Myometrial cell (primary cell): Measurements from ENCODE around the gene ADM5. TPM values are rescaled to one million over a fixed set of nuclear protein-coding genes. Genes with fewer than 3 reads are reported as not detected.

ENCODE experiments used
- total RNA-seq: library from RNA; depleted of rRNA; stranded (reverse); fragments of >200 nt; gene quantifications from 2 replicates; pipeline ENCODE4 v1.2.3, GENCODE V29; 2015

The ADM5 gene
- 0.86 and 2.3 TPM in 2 replicates for total RNA-seq

GRCh38 chr19:49689133-49690078 is at the start of gene ADM5:
Gene ADM5, plus strand, starts transcription at chr19:49689594. Its CDS starts 244 bp downstream, at chr19:49689838.

GRCh38 chr19:49640113-49640898 is 49.1 kb upstream of the ADM5 start, which contains the start of gene RRAS:
Gene RRAS, minus strand, starts transcription at chr19:49640143. Its CDS starts 45 bp downstream, at chr19:49640098.

GRCh38 chr19:49641688-49642491 is 47.5 kb upstream of the ADM5 start, which contains the start of gene SCAF1:
Gene SCAF1, plus strand, starts transcription at chr19:49642209. Its CDS starts 2,818 bp downstream, at chr19:49645027.

GRCh38 chr19:49665351-49666119 is 23.9 kb upstream of the ADM5 start, which contains the start of the genes BCL2L12 and IRF3:
Gene BCL2L12, plus strand, starts transcription at chr19:49665933. Its CDS starts 760 bp downstream, at chr19:49666693.
Gene IRF3, minus strand, starts transcription at chr19:49665857. Its CDS starts 1,019 bp downstream, at chr19:49664838.

GRCh38 chr19:49677231-49677900 is 12.0 kb upstream of the ADM5 start, which contains the start of gene PRMT1:
Gene PRMT1, plus strand, starts transcription at chr19:49677271. Its CDS starts 10 bp downstream, at chr19:49677281.

GRCh38 chr19:49690656-49691242 is 1.4 kb downstream of the ADM5 start, which contains the start of gene CPT1C:
Gene CPT1C, plus strand, starts transcription at chr19:49691116. Its CDS starts 1,137 bp downstream, at chr19:49692253.

Other genes with a start within 250 kb of the ADM5 start
- not detected in 2 replicates for gene SLC17A7, start 248.1 kb upstream of the ADM5 start, total RNA-seq
- 93.2 and 112 TPM in 2 replicates for gene PIH1D1, start 237.8 kb upstream of the ADM5 start, total RNA-seq
- gene ALDH16A1, start 236.4 kb upstream of the ADM5 start, total RNA-seq = 27.1 and 38.6 TPM in 2 replicates
- 6.2 and 10.1 TPM in 2 replicates for gene FLT3LG, start 215.4 kb upstream of the ADM5 start, total RNA-seq
- 2,357 and 3,559 TPM in 2 replicates for gene RPL13A, start 202.0 kb upstream of the ADM5 start, total RNA-seq
- 3,022 and 4,072 TPM in 2 replicates for gene RPS11, start 193.2 kb upstream of the ADM5 start, total RNA-seq
- 37.0 and 60.0 TPM in 2 replicates for gene FCGRT, start 176.9 kb upstream of the ADM5 start, total RNA-seq
- 271 and 307 TPM in 2 replicates for gene RCN3, start 161.6 kb upstream of the ADM5 start, total RNA-seq
- gene NOSIP, start 109.0 kb upstream of the ADM5 start, total RNA-seq = 76.1 and 83.6 TPM in 2 replicates
- gene PRRG2, start 108.3 kb upstream of the ADM5 start, total RNA-seq = 0.71 TPM in 1 of 2 replicates, not detected in the other
- 3.9 and 4.0 TPM in 2 replicates for gene PRR12, start 98.4 kb upstream of the ADM5 start, total RNA-seq
- 111 and 138 TPM in 2 replicates for gene RRAS, start 49.5 kb upstream of the ADM5 start, total RNA-seq
- gene SCAF1, start 47.4 kb upstream of the ADM5 start, total RNA-seq = 22.9 and 30.3 TPM in 2 replicates
- 61.7 and 64.0 TPM in 2 replicates for gene IRF3, start 23.7 kb upstream of the ADM5 start, total RNA-seq
- gene BCL2L12, start 23.7 kb upstream of the ADM5 start, total RNA-seq = 25.7 and 36.3 TPM in 2 replicates
- 423 and 449 TPM in 2 replicates for gene PRMT1, start 12.3 kb upstream of the ADM5 start, total RNA-seq
- 35.7 and 43.8 TPM in 2 replicates for gene CPT1C, start 1.5 kb downstream of the ADM5 start, total RNA-seq
- 0.18 and 0.58 TPM in 2 replicates for gene TSKS, start 73.7 kb downstream of the ADM5 start, total RNA-seq
- gene AP2A1, start 77.4 kb downstream of the ADM5 start, total RNA-seq = 163 and 186 TPM in 2 replicates
- 24.1 and 28.8 TPM in 2 replicates for gene FUZ, start 123.7 kb downstream of the ADM5 start, total RNA-seq
- 26.2 and 27.3 TPM in 2 replicates for gene MED25, start 128.7 kb downstream of the ADM5 start, total RNA-seq
- 67.3 and 98.9 TPM in 2 replicates for gene PTOV1, start 161.6 kb downstream of the ADM5 start, total RNA-seq
- 52.5 and 76.4 TPM in 2 replicates for gene PNKP, start 178.0 kb downstream of the ADM5 start, total RNA-seq
- gene AKT1S1, start 187.8 kb downstream of the ADM5 start, total RNA-seq = 27.6 and 37.5 TPM in 2 replicates
- gene TBC1D17, start 188.1 kb downstream of the ADM5 start, total RNA-seq = 26.2 and 48.1 TPM in 2 replicates
- gene IL4I1, start 207.3 kb downstream of the ADM5 start, total RNA-seq = not detected in 2 replicates
- 14.0 and 20.2 TPM in 2 replicates for gene ATF5, start 239.6 kb downstream of the ADM5 start, total RNA-seq
- 28.8 and 33.1 TPM in 2 replicates for gene NUP62, start 239.9 kb downstream of the ADM5 start, total RNA-seq